DMS53 treated with DMSO at 0.1 percent for 48 hours (cell line): Measurements from ENCODE around the gene ANXA7.
"Not testable (repeated sequence)": the region's sequence is repeated elsewhere in the genome, so short reads cannot be mapped to it uniquely, and the experiment has no call there.

Source experiments
- DNase-seq: peaks from one replicate; lab custom pipeline; 2025; ENCODE audit not compliant: unreplicated experiment; lab: John Stamatoyannopoulos, UW

Gene ANXA7

DNA sequence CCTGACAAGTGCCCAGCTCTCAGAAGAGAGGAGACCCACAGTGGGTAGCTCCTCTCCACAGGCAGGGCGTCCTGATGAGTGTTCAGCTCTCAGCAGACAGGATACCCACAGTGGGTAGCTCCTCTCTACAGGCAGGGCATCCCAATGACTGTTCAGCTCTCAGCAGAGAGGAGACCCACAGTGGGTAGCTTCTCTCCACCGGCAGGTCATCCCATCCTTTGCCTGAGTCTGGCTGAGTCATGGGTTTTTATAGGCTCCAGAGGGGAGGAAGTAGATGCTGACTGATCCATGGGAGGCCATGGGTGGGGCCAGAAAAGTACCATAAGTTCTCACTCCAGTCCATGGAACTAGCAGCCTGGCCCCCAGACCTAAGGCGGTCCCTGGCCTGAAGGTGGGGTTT is 73.7 kb downstream of the ANXA7 start:
- DNase-seq = no peak

DNA sequence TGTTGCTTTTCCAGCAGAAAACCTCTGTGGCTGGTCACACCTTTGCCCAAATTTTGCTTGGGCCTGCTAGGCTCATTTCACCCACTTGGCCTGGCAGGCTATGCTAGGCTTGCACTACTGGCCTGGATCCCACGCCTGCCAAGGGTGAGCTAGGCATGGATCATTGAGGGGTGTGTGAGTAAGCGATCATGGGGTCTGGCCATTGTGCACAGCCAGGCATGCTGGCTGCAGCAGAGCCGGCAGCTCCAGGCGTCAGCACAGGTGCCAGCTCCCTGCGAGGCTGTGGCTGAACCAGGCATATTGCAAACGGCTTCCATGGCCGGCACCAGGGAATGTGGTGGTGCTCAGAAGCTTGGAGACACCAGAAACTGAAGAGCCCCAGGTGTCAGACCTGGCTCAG is 74.4 kb downstream of the ANXA7 start:
- DNase-seq = no peak

DNA sequence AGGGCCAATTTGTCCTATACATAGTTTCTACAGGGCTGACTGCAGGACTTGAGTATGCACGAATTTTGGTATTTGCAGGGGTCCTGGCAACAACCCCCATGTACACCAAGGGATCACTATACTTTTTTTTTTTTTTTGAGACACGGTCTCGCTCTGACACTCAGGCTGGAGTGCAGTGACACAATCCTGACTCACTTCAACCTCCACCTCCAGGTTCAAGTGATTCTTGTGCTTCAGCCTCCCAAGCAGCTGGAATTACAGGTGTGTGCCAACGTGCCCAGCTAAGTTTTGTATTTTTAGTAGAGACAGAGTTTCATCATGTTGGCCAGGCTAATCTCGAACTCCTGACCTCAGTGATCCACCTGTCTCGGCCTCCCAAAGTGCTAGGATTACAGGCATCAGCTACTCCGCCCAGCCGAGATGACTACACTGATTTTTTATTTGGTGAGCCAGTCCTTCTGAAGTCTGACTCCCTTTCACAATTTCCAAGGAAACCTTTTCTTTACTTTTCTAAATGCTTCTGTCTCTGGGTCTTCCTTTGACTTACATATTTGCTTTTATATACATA is 75.0 kb downstream of the ANXA7 start:
- no peak for DNase-seq

DNA sequence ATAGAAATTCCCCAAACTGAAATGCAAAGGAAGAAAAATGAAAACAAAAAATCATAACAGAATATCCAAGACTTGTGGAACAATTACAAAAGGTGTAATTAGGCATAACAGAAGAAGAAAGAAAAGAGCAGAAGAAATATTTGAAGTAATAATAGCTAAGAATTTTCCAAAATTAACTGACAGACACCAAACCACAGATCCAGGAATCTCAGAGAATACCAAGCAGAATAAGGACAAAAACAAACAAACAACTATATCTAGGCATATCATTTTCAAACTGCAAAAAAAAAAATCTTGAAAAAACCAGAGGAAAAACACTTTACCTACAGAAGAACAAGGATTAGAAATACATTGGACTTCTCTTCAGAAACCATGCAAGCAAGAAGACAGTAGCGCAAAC is 80.7 kb downstream of the ANXA7 start:
- DNase-seq = no peak

DNA sequence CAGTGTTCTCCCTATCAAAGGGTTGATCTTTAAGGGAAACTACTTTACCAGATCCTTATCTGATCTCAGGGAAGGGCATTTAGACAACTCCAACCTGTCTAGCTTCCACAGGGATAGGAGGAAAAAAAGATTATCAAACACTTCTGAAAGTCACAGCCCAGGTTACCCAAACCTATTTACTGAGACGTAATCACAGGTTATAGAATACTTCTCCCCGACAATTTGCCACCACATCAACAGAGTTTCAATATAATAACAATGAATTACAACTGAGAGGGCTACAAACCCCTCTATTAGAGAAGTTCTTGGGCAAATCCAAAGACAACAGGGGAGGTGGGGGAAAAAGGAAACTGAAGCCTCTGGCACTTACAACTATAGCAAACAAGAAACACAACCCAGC is 81.5 kb downstream of the ANXA7 start:
- no peak for DNase-seq

DNA sequence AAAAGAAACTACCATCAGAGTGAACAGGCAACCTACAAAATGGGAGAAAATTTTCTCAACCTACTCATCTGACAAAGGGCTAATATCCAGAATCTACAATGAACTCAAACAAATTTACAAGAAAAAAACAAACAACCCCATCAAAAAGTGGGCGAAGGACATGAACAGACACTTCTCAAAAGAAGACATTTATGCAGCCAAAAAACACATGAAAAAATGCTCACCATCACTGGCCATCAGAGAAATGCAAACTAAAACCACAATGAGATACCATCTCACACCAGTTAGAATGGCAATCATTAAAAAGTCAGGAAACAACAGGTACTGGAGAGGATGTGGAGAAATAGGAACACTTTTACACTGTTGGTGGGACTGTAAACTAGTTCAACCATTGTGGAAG is 85.3 kb downstream of the ANXA7 start:
- DNase-seq = not testable (repeated sequence)

DNA sequence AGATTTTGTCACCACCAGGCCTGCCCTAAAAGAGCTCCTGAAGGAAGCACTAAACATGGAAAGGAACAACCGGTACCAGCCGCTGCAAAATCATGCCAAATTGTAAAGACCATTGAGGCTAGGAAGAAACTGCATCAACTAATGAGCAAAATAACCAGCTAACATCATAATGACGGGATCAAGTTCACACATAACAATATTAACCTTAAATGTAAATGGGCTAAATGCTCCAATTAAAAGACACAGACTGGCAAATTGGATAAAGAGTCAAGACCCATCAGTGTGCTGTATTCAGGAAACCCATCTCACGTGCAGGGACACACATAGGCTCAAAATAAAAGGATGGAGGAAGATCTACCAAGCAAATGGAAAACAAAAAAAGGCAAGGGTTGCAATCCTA is 88.6 kb downstream of the ANXA7 start:
- not testable (repeated sequence) for DNase-seq
